ENCODE measurements around the gene ACTR8. TPM values are rescaled to one million over a fixed set of nuclear protein-coding genes. Genes with fewer than 3 reads are reported as not detected.
A peak's percentile ranks its signal among the peaks of the same experiment; 100 is the strongest.

Gene ACTR8
- total and polyA plus RNA-seq, 2 of the 13 experiments (the other 11 are each of a cell fraction or from before 2014, with no cell fraction given), result 15.5 to 29.0 TPM

DNA sequence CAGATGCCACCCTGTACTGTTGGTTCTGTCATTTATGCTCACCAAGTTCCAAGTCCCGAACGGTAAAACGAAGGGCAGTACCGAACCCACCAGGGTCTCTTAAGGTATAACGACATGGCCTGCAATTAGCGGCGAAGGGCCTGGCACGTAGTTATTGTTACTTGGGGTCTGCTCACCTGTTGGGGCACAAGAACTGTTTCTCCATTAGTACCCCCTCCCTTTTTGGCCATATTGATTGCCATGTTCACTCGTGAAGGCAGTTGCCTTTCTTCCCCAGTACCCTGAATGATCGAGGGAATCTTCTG is 35.1 kb downstream of the ACTR8 start:
- H3K4me3 ChIP-seq (replicated peaks in 1 of 3; ENCODE audit: insufficient read depth in 1 of 3, low read depth in 2 of 3, low read length in 3 of 3), result peak overlapping the region; percentile 73 to 92 (median 77)
- no peaks in the 10 kb centered on the region; a peak in 1 of 5 replicates for H3K27me3 ChIP-seq (ENCODE audit: control insufficient read depth in 1 of 2, insufficient read depth in 2 of 2, low read length in 2 of 2)
- H3K36me3 ChIP-seq (replicated peaks in 1 of 2; ENCODE audit: control insufficient read depth in 1 of 2, insufficient read depth in 2 of 2, low read length in 2 of 2), result peaks cover 7 to 22% of the 10 kb centered on the region in 2 experiments; a peak in 4 of 5 replicates
- H3K79me2 ChIP-seq (ENCODE audit: insufficient read depth, low read length), result peaks cover 63% of the 10 kb centered on the region
- no peak for DNase-seq (ENCODE audit: low spot score)
- ChIA-PET POLR2A (interaction anchor here (1.1 to 4.6 kb wide), 6 partner anchors 10 to 687 kb away, joined by 3 to 37 read pairs (median 4); partner anchors contain the start of gene ACTR8), CTCF (ENCODE audit: low intra/inter-chr PET ratio, low total read pairs) (no interaction called here)
- no peak for ATAC-seq
- H3K9me3 ChIP-seq (ENCODE audit: low read length), result no peaks in the 10 kb centered on the region
- no peak overlapping the region for H2AFZ ChIP-seq (ENCODE audit: low read length)
- H3K27ac ChIP-seq (ENCODE audit: extremely low read length, insufficient read depth, low read length), result peak overlapping the region; percentile 98
- 5% methylated on average over 10 of the region's 10 CpGs for WGBS (ENCODE audit: low lambda C conversion rate)
- peaks cover 7% of the 10 kb centered on the region for H4K20me1 ChIP-seq (ENCODE audit: insufficient read depth, low read length)
- H3K9ac ChIP-seq (ENCODE audit: insufficient read depth, low read depth, low read length), result peak overlapping the region; percentile 97
- intact Hi-C loops (cut with micrococcal nuclease; ENCODE audit: unreplicated experiment) (no loop called here), in situ Hi-C loops (cut with HindIII; ENCODE audit: extremely low pct_ligation_motif_present, low pct_unique_long_range_greater_than_20kb) (loop anchor here (5.0 kb wide), 1 partner anchor 35 kb away; the partner anchor contains the start of gene ACTR8)
- TSS peak; percentile 54 for BruUV-seq (replicated peaks)
- FAIRE-seq, result no peak
- H3K4me1 ChIP-seq (ENCODE audit: insufficient read depth, low read length), result peaks cover 50% of the 10 kb centered on the region
- H3K4me2 ChIP-seq (ENCODE audit: low read depth, low read length), result peak overlapping the region; percentile 98
- TF ChIP-seq AGO2 (optimal IDR thresholded peaks at IDR 0.05; ENCODE audit: low read depth, low read length) (no peak), SP2 (CRISPR knock-in tag; IDR thresholded peaks at IDR 0.05) (peak; percentile 3; the same call in 1 of the 2 replicates), ZNF18 (CRISPR knock-in tag; IDR thresholded peaks at IDR 0.05; ENCODE audit: insufficient replicate concordance) (peak; percentile 19), PHF21A (CRISPR knock-in tag; IDR thresholded peaks at IDR 0.05) (no peak), HNF1B (CRISPR knock-in tag; IDR thresholded peaks at IDR 0.05) (0 out of 2 replicates have a peak, but pooled peaks have one; percentile 26), HMG20A (CRISPR knock-in tag; IDR thresholded peaks at IDR 0.05; ENCODE audit: borderline replicate concordance) (no peak)
- TF ChIP-seq, protein P1, sequence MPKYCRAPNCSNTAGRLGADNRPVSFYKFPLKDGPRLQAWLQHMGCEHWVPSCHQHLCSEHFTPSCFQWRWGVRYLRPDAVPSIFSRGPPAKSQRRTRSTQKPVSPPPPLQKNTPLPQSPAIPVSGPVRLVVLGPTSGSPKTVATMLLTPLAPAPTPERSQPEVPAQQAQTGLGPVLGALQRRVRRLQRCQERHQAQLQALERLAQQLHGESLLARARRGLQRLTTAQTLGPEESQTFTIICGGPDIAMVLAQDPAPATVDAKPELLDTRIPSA (CRISPR knock-in tag; IDR thresholded peaks at IDR 0.05; ENCODE audit: borderline replicate concordance), result 0 out of 2 replicates have a peak, but pooled peaks have one; percentile 40
- TF ChIP-seq, protein P2, sequence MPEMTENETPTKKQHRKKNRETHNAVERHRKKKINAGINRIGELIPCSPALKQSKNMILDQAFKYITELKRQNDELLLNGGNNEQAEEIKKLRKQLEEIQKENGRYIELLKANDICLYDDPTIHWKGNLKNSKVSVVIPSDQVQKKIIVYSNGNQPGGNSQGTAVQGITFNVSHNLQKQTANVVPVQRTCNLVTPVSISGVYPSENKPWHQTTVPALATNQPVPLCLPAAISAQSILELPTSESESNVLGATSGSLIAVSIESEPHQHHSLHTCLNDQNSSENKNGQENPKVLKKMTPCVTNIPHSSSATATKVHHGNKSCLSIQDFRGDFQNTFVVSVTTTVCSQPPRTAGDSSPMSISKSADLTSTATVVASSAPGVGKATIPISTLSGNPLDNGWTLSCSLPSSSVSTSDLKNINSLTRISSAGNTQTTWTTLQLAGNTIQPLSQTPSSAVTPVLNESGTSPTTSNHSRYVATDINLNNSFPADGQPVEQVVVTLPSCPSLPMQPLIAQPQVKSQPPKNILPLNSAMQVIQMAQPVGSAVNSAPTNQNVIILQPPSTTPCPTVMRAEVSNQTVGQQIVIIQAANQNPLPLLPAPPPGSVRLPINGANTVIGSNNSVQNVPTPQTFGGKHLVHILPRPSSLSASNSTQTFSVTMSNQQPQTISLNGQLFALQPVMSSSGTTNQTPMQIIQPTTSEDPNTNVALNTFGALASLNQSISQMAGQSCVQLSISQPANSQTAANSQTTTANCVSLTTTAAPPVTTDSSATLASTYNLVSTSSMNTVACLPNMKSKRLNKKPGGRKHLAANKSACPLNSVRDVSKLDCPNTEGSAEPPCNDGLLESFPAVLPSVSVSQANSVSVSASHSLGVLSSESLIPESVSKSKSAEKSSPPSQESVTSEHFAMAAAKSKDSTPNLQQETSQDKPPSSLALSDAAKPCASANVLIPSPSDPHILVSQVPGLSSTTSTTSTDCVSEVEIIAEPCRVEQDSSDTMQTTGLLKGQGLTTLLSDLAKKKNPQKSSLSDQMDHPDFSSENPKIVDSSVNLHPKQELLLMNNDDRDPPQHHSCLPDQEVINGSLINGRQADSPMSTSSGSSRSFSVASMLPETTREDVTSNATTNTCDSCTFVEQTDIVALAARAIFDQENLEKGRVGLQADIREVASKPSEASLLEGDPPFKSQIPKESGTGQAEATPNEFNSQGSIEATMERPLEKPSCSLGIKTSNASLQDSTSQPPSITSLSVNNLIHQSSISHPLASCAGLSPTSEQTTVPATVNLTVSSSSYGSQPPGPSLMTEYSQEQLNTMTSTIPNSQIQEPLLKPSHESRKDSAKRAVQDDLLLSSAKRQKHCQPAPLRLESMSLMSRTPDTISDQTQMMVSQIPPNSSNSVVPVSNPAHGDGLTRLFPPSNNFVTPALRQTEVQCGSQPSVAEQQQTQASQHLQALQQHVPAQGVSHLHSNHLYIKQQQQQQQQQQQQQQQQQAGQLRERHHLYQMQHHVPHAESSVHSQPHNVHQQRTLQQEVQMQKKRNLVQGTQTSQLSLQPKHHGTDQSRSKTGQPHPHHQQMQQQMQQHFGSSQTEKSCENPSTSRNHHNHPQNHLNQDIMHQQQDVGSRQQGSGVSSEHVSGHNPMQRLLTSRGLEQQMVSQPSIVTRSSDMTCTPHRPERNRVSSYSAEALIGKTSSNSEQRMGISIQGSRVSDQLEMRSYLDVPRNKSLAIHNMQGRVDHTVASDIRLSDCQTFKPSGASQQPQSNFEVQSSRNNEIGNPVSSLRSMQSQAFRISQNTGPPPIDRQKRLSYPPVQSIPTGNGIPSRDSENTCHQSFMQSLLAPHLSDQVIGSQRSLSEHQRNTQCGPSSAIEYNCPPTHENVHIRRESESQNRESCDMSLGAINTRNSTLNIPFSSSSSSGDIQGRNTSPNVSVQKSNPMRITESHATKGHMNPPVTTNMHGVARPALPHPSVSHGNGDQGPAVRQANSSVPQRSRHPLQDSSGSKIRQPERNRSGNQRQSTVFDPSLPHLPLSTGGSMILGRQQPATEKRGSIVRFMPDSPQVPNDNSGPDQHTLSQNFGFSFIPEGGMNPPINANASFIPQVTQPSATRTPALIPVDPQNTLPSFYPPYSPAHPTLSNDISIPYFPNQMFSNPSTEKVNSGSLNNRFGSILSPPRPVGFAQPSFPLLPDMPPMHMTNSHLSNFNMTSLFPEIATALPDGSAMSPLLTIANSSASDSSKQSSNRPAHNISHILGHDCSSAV (CRISPR knock-in tag; IDR thresholded peaks at IDR 0.05; ENCODE audit: borderline replicate concordance), result peak; percentile 56; the same call in 1 of the 2 replicates

Data from HepG2 (cell line).